ENCODE results near the gene ANKMY1. TPM values are rescaled to one million over a fixed set of nuclear protein-coding genes. Genes with fewer than 3 reads are reported as not detected.

Gene ANKMY1
- total RNA-seq, 2 donors from 2014 or later, result 3.7 to 7.9 TPM

- no peak overlapping the region for H3K4me3 ChIP-seq
- H3K36me3 ChIP-seq, result no peaks in the 10 kb centered on the region
- H3K27me3 ChIP-seq, result no peaks in the 10 kb centered on the region
- H3K4me1 ChIP-seq, result peaks cover 0 to 50% of the 10 kb centered on the region in 2 donors
- H3K27ac ChIP-seq, result no peak overlapping the region
- TF ChIP-seq CTCF (IDR thresholded peaks at IDR 0.05), result no peak
- DNase-seq (ENCODE audit: low spot score), result no peak
- H3K9me3 ChIP-seq, result no peaks in the 10 kb centered on the region
Observed at GRCh38 chr2:240584486-240585031, 26.8 kb upstream of the ANKMY1 start.

GRCh38 chr2:240583774-240584173 lies 26.0 kb upstream of the ANKMY1 start:
- no peak for TF ChIP-seq CTCF (IDR thresholded peaks at IDR 0.05)
- DNase-seq (ENCODE audit: low spot score), result no peak
- H3K4me1 ChIP-seq, result peaks cover 0 to 57% of the 10 kb centered on the region in 2 donors
- H3K27me3 ChIP-seq, result no peaks in the 10 kb centered on the region
- no peak overlapping the region for H3K27ac ChIP-seq
- no peaks in the 10 kb centered on the region for H3K36me3 ChIP-seq
- no peaks in the 10 kb centered on the region for H3K9me3 ChIP-seq
- no peak overlapping the region for H3K4me3 ChIP-seq

GRCh38 chr2:240582781-240583180 lies 25.0 kb upstream of the ANKMY1 start:
- no peaks in the 10 kb centered on the region for H3K9me3 ChIP-seq
- peaks cover 0 to 49% of the 10 kb centered on the region in 2 donors for H3K4me1 ChIP-seq

GRCh38 chr2:240581811-240582210 lies 24.0 kb upstream of the ANKMY1 start:
- DNase-seq (ENCODE audit: low spot score), result no peak
- Histone ChIP-seq H3K27me3 (no peaks in the 10 kb centered on the region), H3K36me3 (peaks cover 12% of the 10 kb centered on the region)

More at GRCh38 chr2:240582781-240583180, 25.0 kb upstream of the ANKMY1 start:
- peaks cover 4% of the 10 kb centered on the region for H3K36me3 ChIP-seq
- no peak for DNase-seq (ENCODE audit: low spot score)
- H3K27me3 ChIP-seq, result no peaks in the 10 kb centered on the region
- H3K4me3 ChIP-seq, result no peak overlapping the region
- TF ChIP-seq CTCF (IDR thresholded peaks at IDR 0.05), result no peak
- H3K27ac ChIP-seq, result no peak overlapping the region

GRCh38 chr2:240579771-240580614 lies 22.2 kb upstream of the ANKMY1 start:
- H3K4me1 ChIP-seq, result peaks cover 0 to 32% of the 10 kb centered on the region in 2 donors
- peak; percentile 89 for DNase-seq (ENCODE audit: low spot score)

More at GRCh38 chr2:240581811-240582210, 24.0 kb upstream of the ANKMY1 start:
- no peak for TF ChIP-seq CTCF (IDR thresholded peaks at IDR 0.05)
- Histone ChIP-seq H3K4me3 (no peak overlapping the region), H3K4me1 (peaks cover 0 to 41% of the 10 kb centered on the region in 2 donors), H3K9me3 (no peaks in the 10 kb centered on the region), H3K27ac (no peak overlapping the region)

More at GRCh38 chr2:240579771-240580614, 22.2 kb upstream of the ANKMY1 start:
- H3K27me3 ChIP-seq, result no peaks in the 10 kb centered on the region
- no peak overlapping the region for H3K4me3 ChIP-seq
- peaks cover 29% of the 10 kb centered on the region for H3K36me3 ChIP-seq
- H3K27ac ChIP-seq, result peak overlapping the region; percentile 59 to 65
- H3K9me3 ChIP-seq, result no peaks in the 10 kb centered on the region
- TF ChIP-seq CTCF (IDR thresholded peaks at IDR 0.05), result no peak
